ENCODE measurements around the gene ALDH4A1.

DNA sequence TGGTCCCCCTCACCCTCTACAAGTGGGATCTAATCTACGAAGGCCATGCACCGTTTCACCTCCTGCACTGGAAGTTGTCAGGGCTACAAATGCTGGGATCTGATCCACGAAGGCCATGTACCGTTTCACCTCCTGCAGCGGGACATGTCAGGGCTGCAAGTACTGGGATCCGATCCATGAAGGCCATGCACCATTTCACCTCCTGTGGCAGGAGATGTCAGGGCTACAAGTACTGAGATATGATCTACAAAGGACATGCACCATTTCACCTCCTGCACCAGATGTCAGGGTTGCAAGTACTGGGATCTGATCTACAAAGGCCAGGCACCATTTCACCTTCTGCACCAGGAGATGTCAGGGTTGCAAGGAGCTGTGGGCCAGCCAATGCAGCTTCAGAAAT, 7.0 kb downstream of the ALDH4A1 start:
- TF ChIP-seq POLR2A (IDR thresholded peaks at IDR 0.05; ENCODE audit: low read depth) (no peak), EP300 (IDR thresholded peaks at IDR 0.05) (no peak), POLR2AphosphoS5 (IDR thresholded peaks at IDR 0.05) (no peak)
- TF ChIP-seq, protein P1, sequence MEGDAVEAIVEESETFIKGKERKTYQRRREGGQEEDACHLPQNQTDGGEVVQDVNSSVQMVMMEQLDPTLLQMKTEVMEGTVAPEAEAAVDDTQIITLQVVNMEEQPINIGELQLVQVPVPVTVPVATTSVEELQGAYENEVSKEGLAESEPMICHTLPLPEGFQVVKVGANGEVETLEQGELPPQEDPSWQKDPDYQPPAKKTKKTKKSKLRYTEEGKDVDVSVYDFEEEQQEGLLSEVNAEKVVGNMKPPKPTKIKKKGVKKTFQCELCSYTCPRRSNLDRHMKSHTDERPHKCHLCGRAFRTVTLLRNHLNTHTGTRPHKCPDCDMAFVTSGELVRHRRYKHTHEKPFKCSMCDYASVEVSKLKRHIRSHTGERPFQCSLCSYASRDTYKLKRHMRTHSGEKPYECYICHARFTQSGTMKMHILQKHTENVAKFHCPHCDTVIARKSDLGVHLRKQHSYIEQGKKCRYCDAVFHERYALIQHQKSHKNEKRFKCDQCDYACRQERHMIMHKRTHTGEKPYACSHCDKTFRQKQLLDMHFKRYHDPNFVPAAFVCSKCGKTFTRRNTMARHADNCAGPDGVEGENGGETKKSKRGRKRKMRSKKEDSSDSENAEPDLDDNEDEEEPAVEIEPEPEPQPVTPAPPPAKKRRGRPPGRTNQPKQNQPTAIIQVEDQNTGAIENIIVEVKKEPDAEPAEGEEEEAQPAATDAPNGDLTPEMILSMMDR (IDR thresholded peaks at IDR 0.05), result no peak

All from esophagus muscularis mucosa (tissue), 4 donors.